ENCODE measurements around the gene SDK2.

SDK2 gene

DNA sequence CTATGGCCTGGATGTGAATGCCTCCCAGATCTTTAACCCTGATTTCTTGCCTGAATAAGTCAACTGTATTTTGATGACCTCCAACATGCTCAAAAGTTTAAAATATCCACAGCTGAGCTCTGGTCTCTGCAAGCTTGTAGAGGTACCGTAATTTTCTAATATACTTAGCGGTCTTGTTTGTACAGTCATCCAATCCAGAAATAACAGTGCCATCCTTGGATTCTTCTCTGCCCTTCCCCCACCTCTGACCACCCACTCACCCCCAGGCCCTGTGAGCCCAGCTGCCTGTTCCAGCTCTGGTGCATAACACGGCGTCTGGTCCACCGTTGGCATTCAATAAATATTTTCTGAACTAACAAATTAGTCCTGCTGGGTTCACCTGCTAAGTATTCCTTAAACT is 113.1 kb downstream of the SDK2 start:
- DNase-seq = no peak

DNA sequence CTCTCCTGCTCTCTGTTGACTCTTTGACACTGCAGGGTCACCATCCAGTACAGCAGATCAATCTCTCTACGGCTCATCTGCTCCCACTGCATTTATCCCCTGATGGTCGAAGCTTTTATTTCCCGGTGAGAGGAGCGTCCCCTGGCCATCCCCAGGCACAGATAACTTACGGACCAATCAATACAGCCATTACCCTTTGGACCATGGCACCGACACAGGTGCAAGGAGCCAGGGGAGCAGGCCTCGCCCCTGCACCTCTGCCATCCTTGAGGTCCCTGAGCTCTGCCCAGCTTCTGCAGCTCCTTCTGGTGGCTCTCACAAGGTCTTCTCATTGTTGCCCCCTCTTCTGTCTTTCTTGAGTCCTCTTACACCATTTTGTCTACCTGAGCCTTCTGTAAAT is 115.6 kb downstream of the SDK2 start:
- no peak for DNase-seq

DNA sequence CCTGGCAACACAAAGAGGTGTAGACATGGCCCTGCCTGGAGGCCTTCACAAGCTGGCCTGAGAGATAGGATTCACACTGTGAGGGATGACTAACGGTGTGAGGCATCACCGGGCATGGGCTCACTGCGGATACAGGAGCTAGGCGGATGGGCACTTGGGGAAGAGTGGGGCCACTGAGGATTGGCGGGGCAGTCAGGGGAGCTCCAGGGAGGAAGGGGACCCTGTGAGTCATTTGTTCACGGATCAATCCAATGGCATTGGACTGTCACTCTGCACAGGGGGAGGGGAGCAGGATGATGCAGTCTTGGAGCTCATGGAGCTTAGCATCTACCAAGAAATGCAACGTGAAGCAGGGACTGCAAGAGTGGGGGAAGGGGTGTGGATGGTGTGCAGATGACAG is 117.3 kb downstream of the SDK2 start:
- no peak for DNase-seq

DNA sequence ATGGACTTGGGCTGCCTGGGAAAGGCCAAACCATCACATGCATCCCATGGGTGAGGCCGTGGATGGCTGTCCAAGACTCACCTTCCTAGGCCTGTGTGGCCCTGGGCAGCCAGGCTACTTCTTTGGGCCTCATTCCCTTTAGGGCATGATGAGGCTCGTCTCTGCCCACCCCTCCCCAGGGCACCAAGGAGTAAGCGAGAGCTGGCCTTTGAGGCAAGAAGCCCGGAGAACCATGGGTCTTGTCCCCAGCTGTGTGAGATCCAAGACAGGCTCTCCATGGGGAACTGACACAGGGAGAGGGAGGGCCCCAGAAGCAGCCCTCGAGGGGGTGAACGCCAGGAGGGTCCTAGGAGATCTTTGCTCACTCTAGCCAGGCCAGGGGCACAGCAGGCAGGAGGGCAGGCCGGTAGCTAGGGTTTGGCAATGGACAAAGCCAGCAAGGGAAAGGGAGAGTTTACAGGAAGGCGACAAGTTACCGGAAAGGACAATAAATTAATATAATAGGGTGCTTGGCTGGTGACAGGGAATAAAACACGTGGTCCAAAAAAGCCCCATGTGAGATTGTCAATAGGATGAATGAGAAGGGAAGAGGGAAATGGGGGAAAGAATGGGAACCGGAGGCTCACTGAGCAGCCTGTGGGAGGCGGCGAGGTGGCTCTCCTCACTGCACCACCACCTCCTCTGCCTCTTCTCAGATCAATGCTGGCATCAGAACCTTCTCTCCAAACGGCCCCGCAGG is 119.1 kb downstream of the SDK2 start:
- DNase-seq = no peak

DNA sequence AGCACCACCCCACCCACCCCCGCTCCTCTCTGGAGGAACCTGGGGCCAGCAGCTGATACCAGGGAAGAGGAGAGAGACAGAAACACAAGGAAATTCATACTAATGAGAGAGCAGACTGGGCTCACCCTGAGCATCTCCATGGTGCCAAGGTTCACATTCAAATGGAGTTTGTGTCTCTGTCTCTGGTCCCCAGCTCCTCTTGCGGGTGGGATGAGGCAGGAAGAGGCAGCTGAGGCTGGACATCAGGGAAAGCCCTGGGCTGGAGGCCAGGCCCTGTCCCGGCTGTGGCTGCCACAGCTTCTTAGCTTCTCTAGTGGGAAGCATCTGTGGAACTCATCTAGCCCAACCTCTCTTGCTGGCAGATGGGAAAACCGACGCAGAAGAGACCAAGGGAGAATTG is 121.5 kb downstream of the SDK2 start:
- DNase-seq = no peak

DNA sequence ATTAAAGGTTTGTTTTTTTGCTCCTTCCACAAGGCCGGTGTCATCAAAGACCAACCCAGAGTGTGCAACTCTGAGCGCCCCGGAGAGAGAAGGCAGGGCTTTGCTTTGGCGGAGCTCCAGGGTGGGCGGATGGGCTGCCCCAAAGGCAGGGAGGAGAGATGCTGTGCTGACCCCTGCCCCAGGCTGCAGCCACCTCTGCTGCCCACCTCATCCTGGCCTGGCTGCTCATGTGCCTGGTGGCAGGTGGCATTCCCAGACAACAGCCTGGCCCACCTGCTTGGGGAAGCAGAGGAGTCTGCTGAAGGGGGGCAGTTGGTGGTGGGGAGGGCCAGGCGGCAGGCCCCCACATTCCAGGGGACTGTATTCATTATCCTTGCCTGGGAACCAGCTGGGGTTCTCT is 122.1 kb downstream of the SDK2 start:
- no peak for DNase-seq

DNA sequence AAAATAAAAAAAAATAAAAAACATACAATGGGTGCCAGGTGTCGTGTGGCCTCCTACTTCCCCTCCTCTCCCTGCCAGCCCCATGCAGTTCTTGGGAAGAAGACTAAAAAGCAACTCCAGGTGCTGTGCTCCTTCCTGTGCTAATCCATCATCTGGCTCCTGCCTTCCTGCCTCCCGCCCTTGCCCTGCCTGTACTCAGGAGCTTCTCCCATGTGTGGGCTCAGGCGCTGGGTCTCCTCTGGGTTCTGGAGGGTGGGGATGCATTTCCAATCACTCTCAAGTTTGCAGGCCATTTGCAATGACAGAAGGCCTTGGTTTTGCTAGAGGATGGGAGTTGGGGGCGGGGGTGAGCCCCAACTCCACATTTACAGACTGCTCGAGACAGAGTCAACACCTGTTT is 122.9 kb downstream of the SDK2 start:
- no peak for DNase-seq

DNA sequence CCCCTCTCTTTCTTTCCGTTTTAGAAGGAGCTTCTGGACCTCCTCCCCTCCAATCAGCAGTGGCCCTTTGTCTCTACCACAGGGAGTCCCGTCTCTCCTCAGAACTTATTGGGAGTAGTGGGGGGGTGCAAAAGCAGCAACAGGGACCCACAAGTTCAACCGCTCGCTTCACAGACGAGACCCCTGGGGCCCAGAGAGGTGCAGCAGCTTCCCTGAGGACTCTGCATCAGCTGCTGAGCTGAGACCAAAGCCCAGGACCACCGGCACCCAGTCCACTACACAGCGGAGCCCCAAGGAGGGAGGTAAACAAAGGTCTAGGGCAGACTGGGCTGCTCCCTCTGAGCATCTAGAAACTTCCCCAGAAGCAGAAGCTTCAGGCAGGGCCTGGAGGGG is 123.9 kb downstream of the SDK2 start:
- DNase-seq = no peak

DNA sequence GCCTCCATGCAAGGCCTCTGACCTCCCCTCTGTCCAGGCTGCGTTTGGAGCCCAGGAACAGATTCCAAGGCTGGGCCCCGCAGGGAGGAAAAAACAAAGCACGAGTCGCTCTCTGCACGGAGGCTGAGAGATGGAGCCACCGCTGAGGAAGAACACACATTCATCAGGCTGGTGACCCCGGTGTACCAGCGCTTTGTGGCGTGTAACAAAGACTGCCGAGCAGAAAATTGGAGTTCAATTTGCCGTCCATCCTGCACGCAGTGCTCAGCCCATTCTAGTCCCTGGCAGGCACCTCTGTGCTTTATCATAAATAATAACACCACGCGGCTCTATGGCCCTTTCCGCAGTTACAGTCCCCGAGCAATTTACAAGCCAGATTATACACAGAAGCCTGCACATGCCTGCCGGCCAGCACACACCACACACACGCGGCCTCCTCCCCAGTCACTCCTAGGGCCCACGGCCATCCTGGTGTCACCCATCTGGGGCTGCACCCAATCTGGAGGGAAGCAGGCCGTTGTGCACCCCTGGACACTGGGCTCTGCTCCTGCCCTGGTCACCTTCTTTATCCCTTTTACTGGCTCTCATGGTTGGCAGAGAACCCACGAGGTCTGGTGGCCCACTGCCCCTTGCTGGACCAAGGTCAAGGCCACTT is 124.4 kb downstream of the SDK2 start:
- no peak for DNase-seq

DNA sequence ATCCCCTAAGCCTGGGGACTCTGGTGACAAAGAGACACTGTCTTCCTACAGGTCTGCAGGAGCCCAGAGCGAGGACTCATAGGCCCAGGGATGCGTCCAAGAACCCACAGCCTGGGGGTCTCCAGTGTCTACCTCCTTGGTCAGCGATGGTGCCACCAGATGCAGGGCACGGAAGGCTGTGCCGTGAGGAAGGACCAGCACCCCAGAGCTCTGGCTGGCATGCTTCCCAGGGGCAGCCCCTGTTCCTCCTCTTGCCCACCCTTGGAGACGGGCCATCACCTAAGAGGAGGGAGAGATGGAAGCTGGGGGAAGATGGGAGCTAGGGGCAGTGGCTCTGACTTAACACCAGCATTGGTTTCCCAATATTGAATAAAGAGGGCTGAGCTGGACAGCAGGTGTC is 125.2 kb downstream of the SDK2 start:
- DNase-seq = no peak

DNA sequence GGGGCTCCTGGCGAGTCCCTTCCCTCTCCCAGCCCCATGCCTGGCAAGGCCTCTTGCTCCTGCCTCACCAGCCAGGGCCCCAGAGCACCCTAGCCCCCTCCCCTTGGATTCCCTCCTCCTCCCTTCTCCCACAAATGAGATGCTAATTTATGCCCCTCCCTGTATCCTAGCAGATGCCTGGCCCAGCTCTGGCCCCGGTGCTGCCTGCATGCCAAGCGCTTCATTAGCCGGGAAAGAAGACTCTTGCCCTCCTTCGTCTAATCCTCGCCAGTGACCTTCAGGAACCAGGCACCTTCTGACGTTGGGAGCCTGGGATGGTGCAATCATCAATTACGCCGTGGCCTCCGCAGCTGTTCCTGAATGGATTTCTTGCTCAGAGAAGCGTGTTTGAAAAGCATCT is 127.8 kb downstream of the SDK2 start:
- no peak for DNase-seq

DNA sequence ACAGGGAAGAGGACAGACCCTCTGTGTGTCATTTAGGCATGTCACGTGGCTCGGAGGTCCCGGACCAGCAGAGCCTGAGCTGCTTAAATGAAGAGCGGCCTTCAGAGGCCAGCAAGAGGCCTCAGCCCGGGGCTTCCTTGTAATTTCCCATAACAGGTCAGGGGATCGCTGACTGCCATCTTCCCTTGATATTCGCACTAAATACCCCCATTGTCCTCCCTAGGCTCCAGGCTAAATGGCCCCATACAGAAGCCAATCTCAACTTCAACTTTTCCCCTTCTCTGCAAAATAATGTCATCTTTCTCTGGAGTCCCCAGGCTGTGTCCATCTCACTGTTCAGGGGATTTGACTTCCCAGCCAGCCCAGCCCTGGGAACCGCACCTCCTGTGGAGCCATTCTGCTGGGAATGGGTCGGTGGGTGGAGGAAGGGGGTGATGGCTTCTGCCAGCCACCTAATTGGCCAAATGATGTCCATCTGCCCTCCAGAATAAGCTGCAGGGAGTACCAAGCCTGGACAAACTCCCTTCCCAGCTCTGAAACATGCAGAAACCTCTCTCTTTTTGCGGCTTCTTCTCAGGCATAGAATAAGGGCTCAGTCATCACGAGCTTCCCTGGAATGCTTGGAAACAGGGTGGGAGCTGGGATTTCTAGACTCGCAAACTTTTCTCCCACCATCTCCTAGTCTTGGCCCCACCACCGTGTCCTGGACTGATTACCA is 129.9 kb downstream of the SDK2 start:
- no peak for DNase-seq

DNA sequence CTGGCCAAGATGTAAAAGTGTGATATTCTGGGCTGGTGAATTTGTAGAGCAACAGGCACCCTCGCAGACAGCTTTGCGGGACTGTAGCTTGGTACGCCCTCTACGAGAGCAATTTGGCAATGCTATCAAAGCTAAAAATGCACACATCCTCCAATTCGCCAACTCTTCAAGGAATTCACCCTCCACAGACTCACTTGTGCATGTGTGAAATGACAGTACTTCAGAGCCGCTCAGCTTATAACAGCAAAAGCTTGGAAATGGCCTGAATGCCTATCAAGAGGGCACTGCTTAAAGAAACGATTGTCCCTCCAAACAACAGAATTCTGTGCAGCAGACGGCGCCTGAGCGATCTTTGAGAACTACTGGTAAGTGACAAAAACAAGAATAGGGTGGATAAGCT is 130.8 kb downstream of the SDK2 start:
- DNase-seq = no peak

DNA sequence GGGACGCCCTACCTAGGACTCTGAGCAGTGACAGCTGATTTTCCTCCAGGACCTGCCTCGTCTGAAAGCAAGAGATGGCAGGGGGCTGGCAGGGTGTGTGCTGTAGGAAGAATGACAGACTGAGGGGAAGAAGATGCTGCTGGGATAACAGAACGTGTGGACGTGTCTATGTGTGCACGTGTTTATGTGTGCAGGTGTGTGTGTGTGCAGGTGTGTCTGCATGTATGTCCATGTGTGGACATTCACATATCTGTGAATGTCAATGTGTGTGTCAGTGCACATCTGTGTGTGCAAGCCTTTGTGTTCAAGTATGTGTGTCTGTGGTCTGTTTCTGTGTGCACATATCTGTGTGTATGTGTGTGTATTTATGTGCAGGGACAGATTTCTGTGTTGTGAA is 132.5 kb downstream of the SDK2 start:
- no peak for DNase-seq

DNA sequence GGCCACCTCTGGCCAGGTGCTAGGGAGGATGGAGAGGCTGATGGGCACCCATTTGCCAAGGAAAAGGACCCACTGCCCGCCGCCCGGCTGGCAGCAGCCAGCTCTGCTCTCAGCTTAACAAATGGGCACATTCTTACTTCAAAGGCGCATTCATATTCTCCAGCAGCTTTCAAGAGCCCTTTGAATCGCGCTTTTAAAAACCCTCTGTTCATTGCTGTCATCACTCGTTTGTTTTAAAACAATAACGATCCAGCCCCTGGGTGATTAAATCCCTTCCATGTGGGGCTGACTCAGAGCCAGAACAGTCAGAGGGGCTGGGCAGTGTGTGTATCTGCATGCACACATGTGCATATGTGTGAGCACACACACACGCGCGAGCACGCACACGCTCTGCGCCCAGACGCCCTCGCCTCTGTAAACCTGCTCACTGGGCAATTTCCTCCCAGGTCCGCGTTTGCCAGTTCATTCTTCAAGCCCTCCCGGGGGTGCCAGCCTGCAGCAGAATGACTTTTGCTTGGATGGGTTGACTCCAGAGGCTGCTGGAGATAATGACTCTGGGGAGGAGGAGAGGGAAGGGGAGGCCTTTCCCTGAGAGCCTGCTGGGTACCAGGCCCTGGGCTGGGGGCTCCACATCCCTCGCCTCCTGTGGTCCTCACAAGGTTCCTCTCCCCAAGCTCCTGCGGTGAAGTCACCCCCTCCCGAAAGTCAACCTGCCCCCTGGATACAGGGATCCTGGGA is 133.1 kb downstream of the SDK2 start:
- no peak for DNase-seq

DNA sequence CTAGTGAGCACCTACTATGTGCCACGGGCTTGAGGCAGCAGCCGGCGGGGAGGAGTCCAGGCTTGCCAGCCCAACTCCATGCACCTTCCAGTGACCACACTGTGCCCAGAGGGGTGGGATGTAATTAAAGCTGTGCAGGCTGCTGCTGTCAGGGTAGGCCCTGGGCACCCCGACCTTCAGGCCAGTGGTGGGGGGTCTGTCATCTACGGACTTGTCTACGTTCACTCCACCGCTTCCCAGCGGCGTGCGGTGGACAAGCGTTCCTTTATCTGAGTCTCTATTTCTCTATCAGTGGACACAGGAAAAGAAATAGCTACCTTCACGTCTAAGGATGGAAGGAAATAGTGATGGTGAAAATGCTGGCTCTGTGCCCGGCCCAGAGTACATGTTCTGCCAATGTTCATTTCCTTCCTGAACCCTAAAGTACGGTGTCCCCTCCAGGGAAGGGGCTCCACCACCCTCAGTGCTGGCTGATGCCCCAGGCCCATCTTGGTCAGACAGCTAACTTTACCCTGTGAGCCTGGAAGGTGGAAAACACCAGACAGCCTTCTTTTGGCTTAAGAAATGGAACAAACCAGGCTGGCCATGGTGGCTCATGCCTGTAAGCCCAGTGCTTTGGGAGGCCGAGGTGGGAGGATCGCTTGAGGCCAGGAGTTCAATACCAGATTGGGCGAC is 135.2 kb downstream of the SDK2 start:
- DNase-seq = no peak

DNA sequence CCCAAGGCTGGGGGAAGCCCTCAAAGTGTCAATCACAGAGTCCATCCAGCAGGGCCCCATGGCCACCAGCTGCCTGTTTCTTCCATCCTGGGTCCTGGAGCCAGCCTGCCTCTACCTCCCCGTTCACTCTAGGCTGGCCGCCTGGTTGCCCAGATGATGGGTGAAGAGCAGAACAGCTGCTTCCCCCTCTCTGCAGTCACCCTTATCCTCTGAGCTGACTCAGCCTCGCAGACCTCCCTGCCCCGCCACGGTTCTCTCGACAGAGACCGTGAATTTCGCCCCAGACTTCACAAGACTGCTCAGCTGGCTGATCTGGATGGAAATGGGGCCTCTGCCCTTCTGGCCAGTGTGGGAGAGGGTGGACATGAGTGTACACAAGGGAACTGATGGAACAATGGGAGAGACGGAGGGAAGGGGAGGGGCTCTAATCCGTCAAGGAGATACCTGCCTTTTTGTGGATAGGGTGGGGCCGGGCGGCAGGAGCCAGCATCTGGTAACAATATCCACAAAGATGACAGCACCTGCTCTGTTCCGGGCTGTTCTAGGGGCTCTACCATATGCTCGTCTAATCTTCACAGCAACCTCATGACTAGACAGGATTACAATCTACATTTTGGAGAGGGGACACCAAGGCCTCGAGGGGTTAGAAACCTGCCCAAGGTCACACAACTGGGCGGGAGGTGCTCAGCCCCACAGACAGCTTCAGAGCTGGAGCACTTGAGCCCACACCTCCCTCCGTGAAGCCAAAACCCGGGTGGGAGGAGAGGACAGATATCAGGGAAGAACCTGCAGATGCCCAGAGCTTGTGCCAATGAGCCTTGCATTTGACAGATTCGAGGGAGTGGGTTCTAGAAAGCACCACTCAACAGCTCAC is 136.0 kb downstream of the SDK2 start:
- no peak for DNase-seq

DNA sequence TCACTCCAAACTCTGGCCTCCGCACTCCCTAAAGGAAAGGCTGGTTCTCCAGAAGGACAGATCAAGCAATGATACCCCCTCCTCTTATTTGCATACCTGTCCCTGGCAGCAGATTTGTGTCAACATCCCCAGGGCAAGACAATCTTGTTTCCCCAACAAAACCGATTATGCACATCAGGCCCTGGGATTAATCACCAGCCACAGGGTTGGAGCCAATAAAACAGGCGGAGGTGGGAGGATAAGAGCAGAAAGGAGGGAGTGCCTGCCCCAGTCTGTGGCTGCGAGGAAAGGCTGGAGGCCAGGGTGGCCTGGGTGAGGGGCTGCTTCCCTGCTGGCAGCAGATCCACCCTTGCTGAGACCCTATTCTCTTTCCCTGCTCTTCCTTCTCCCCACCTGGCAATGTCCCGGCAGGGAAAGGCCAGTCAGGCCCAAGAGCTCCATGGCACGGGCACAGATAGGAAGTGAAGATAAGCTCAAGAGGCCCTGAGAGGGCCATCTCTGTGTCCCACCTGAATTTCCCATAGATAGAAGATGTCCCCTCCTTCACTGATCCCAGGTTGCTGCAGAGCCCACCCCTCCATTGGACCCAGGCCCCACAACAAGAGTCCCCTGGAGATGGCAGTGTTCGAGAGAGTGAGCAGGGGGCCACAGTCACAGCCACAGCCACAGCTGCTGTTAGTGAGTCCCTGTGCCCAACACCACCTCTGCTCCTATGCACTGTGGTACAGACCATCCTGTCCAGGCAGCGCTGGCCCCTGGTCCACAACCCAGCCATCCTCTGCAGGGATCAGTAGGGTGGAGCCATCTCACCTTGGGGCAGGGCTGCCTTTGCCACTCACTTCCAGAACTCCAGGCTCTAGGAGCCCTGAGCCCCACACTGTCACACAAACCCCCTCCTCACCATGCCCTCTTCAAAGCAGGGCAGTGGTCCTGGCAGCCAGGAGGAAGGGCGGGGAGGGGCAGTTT is 137.5 kb downstream of the SDK2 start:
- DNase-seq = no peak

DNA sequence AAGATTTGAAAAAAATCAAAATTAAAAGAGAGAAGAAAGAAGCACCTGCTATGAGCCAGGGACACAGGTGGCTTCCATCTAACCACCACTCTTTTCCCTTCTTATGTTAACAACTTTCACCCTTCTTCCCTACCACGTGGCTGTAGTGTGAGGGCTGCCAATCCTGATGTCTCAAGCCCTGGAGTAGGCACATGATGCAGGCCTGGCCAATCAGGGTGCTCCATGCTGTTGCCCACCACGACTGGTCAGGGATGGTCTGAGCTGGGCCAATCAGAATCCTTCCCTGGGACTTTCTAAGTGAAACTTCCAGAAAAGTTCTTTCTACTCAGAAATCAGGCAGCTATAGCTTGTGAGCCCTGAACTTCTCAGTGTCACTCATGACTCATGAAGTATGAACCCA is 140.7 kb downstream of the SDK2 start:
- DNase-seq = no peak

DNA sequence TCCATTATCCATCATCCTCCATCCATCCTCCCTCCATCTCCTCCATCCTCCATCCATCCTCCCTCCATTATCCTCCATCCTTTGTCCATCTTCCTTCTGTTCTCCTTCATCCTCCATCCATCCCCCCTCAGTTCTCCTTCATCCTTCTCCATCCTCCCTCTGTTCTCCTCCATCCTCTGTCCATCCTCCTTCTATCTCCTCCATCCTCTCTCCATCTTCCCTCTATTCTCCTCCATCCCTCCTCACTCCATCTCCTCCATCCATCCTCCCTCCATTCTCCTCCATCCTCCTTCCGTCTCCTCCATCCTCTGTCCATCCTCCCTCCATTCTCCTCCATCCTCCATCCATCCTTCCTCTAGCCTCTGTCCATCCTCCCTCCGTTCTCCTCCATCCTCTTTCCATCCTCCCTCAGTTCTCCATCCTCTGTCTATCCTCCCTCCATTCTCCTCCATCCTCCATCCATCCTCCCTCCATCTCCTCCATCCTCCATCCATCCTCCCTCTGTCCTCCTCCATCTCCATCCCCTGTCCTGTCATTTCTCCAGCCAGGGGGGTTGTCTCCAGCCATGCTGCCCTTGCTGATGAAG is 143.7 kb downstream of the SDK2 start:
- no peak for DNase-seq
